HG03432 (cell line): ENCODE results near the gene MICAL2.

Experiments used
- ATAC-seq: cut with Tn5 transposase; IDR thresholded peaks from one replicate; pipeline ENCODE4 v1.9.1; 2021; ENCODE audit warnings: mild to moderate bottlenecking, moderate library complexity; ENCODE audit not compliant: unreplicated experiment

Gene MICAL2

DNA sequence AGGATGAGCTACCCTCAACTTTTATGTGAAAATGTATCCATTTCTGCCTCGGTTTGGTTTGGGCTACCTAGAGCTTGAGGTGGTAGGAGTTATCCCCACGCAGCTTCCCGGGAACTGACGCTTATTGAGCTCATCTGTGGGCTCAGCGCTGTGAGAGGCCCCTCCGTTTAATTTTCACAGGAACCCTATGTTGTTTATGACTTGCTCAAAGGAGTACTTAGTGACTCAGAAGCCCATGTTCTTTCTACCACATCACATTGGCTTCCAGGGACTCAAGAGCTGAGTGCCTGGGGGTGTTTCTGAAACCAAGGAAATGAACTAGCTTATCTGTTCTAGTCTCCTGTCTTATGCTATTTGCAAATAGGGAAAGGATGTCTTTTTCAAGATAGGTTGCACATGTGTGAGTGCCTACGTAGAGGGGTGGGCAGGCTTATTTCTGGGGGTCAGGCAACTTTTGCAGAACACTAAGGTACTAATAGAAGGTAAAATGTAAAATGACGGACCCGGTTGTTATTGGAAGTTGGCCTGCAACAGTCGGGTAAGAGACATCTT is 40.5 kb downstream of the MICAL2 start:
- ATAC-seq = no peak

DNA sequence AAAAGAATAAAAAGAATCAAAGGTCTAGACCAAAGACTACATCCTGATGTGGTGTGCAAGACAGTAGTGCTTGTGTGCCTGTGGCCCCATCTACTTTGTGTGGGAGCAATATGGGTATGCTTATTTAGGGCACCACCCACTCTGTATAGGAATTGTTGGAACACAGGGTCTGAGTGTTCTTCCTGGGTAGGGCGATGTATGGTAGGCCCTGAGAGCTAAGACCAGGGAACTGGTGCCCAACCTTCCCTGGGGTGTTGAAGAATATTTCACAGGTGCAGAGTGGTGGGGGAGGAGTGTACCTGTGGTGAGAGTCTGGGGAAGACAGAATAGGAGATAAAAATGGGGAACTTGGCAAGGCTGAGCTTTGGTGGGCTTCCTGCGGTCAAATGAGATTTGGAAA is 41.9 kb downstream of the MICAL2 start:
- no peak for ATAC-seq

DNA sequence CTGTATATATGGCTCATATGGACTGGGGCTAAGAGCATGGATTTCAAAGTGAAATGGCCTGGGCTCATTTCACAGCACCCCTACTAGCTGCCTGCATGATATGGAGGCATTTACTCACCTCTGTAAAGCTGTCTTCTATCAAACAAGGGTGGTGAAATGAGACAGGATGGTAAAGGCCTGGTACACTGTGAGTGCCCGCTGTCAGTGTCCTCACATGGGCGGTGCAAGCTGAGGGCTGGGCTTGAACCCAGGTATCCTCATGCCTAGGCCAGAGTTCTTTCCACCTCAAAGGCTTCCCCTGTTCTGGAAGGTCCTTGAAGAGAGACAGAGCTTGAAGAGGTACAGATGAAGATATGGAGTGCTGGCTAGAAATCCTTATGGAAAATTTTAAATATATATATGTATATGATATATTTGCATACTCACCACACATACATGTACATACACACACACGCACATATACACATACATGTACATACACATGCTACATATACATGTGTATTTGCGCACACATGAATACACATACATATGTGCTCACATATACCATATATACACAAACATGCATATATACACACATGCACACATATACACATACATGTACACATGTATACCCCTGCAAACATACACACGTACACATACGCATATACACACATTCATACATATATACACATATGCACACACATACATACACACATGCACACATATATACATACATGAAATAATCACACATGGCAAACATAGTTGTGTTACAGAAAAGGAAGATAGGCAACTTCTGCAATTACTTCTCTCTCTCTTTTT is 44.7 kb downstream of the MICAL2 start:
- no peak for ATAC-seq

- no peak for ATAC-seq
Measured at GRCh38 chr11:12155696-12156095, 45.3 kb downstream of the MICAL2 start.

- no peak for ATAC-seq
Measured at GRCh38 chr11:12156301-12157140, 46.1 kb downstream of the MICAL2 start.

GRCh38 chr11:12157241-12157661 is 46.9 kb downstream of the MICAL2 start:
- ATAC-seq = no peak

- ATAC-seq = no peak
Measured at GRCh38 chr11:12158909-12159308, 48.5 kb downstream of the MICAL2 start.

- no peak for ATAC-seq
Measured at GRCh38 chr11:12159351-12160099, 49.1 kb downstream of the MICAL2 start.

- ATAC-seq = no peak
Measured at GRCh38 chr11:12160231-12160630, 49.8 kb downstream of the MICAL2 start.

- ATAC-seq = no peak
Measured at GRCh38 chr11:12160680-12161079, 50.3 kb downstream of the MICAL2 start.

DNA sequence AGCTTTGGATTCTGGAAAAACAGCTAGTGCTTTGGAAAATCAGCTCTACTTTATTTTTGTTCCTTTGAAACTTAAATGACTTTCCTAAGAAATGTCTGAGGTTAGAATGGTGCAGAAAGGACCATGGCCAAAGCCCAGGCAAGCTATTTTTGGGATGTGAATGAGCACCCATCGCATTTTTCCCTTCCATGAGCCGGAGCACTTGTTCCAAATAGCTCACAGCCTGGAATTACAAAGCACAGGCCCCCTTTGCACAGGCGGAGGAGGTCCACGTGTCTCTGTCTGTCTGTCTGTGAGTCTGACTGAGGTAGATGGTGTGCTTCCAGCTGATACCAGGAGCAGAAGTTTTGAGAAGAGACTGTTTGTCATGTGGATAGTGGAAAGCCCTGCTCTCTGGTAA is 50.7 kb downstream of the MICAL2 start:
- no peak for ATAC-seq

GRCh38 chr11:12161603-12162350 is 51.4 kb downstream of the MICAL2 start:
- ATAC-seq = no peak

DNA sequence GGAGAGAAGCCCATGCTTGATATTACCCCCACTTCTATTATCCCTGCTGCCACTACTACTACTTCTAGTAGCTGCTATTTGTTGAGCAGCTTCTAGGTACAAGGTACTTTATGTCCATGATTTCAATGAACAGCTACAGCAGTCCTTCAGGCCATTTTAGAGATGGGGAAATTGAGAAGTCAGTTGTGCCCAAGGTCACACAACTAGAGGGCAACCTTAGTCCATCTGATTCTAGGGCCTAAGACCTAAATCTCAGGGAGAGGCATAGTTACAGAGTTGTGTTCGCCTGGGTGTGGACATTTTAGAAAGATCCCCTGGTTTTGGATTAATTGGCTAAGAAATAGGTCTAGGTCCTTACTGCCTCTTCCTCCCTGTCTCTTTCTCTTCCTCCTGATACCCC is 52.3 kb downstream of the MICAL2 start:
- ATAC-seq = no peak

- no peak for ATAC-seq
Measured at GRCh38 chr11:12163181-12163941, 53.0 kb downstream of the MICAL2 start.

DNA sequence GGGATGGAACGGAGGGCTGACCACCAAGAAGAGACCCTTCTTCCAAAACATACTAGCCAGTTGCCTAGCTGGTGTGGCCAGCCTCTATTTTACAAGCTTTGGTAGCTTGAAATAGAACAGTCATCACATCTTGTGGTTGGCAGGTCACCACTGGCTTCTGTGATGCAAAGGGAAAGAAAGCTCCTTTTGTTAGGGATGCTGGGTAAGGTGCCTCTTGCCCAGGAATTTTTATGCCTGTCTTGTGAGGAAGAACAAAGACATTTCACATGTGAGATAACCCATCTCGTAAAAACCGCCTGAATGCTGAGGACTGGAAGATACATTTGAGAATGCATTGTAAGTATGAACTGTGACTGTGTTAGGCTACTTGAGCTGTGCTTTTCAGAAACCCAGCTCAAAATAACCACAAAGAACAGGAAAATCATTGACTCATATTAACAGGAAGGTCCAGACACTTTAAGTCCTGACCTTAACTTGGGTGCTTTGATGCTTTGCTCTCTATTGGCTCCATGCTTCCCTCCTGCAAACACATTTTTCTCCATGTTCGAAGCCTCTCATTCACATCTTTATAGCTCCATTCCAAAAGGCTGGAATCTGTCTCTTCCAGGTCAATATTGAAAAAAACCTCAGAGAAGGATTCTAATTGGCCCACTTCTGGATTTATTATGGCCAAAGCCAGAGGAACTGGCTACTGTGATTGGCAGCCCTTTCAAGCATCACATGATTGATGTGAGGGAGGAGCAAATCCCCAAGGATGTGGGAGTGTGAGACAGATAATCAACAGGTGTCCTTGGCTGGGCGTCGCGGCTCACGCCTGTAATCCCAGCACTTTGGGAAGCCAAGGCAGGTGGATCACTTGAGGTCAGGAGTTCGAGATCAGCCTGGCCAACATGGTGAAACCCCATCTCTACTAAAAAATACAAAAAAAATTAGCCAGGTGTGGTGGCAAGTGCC is 53.9 kb downstream of the MICAL2 start:
- peak; percentile 39 for ATAC-seq

GRCh38 chr11:12165237-12165875 is 55.0 kb downstream of the MICAL2 start:
- no peak for ATAC-seq

DNA sequence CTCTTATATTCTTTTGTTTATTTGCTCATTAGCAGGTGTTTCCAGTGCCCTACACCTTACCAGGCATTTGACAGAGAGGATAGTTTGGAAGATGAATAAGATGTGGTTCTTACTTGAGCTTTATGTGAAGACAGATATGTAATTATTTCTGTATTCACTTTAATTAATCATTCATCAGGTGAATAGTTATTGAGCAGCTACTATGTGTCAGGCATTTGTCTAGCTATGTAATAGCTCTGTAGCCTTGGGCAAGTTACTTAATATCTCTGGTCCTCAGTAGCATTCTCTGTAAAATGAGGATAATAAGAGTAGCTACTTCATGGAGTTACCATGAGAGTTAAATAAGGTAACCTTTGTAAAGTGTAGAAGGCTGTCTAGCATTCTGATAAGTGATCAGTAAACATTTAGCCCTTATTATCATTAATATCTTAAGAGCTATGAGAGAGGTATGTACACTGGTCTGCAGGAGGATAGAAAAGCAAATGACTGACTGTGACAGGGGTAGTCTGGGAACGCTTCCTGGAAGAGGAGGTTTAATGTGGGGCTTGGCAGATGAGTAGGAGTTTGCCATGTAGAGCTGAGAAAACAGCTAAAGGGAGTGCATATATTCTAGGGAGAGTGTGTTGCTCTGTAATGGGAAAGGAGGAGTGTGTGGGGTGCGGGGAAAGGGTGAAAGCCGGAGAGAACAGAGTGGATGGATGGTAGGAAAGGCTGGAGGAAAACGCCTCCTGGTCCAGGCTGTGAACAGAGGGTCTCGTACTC is 56.1 kb downstream of the MICAL2 start:
- no peak for ATAC-seq
